Measurements from ENCODE around the gene CHAD.
"Not testable (repeated sequence)": the region's sequence is repeated elsewhere in the genome, so short reads cannot be mapped to it uniquely, and the experiment has no call there.

Gene CHAD

GRCh38 chr17:50457621-50458020 lies 11.1 kb downstream of the CHAD start:
- no peak for DNase-seq (ENCODE audit: low spot score)

GRCh38 chr17:50453901-50454300 lies 14.8 kb downstream of the CHAD start:
- no peak for DNase-seq (ENCODE audit: low spot score)

GRCh38 chr17:50452630-50453300 lies 15.9 kb downstream of the CHAD start:
- no peak for DNase-seq (ENCODE audit: low spot score)

GRCh38 chr17:50451943-50452629 lies 16.6 kb downstream of the CHAD start:
- DNase-seq (ENCODE audit: low spot score): no peak

- no peak for DNase-seq (ENCODE audit: low spot score)
Measured at GRCh38 chr17:50448643-50449042, 20.0 kb downstream of the CHAD start.

GRCh38 chr17:50447870-50448595 lies 20.6 kb downstream of the CHAD start:
- DNase-seq (ENCODE audit: low spot score): no peak

GRCh38 chr17:50445730-50446325 lies 22.9 kb downstream of the CHAD start:
- DNase-seq (ENCODE audit: low spot score): no peak

GRCh38 chr17:50444841-50445715 lies 23.6 kb downstream of the CHAD start:
- DNase-seq (ENCODE audit: low spot score): no peak

- DNase-seq (ENCODE audit: low spot score): no peak
Measured at GRCh38 chr17:50443505-50443974, 25.1 kb downstream of the CHAD start.

- no peak for DNase-seq (ENCODE audit: low spot score)
Measured at GRCh38 chr17:50440838-50441829, 27.5 kb downstream of the CHAD start.

GRCh38 chr17:50440172-50440837 lies 28.4 kb downstream of the CHAD start:
- no peak for DNase-seq (ENCODE audit: low spot score)

GRCh38 chr17:50439008-50439407 lies 29.7 kb downstream of the CHAD start:
- no peak for DNase-seq (ENCODE audit: low spot score)

GRCh38 chr17:50437409-50437808 lies 31.3 kb downstream of the CHAD start:
- DNase-seq (ENCODE audit: low spot score): no peak

GRCh38 chr17:50432125-50432762 lies 36.4 kb downstream of the CHAD start:
- no peak for DNase-seq (ENCODE audit: low spot score)

GRCh38 chr17:50430821-50431618 lies 37.7 kb downstream of the CHAD start:
- no peak for DNase-seq (ENCODE audit: low spot score)

- no peak for DNase-seq (ENCODE audit: low spot score)
Measured at GRCh38 chr17:50429793-50430192, 38.9 kb downstream of the CHAD start.

GRCh38 chr17:50428831-50429424 lies 39.8 kb downstream of the CHAD start:
- no peak for DNase-seq (ENCODE audit: low spot score)

- DNase-seq (ENCODE audit: low spot score): not testable (repeated sequence)
Measured at GRCh38 chr17:50428126-50428525, 40.6 kb downstream of the CHAD start.
